HFFc6 (cell line): ENCODE results near the gene ARHGAP26. TPM values are rescaled to one million over a fixed set of nuclear protein-coding genes. Genes with fewer than 3 reads are reported as not detected.

Source experiments
- DNase-seq: peaks from one replicate; pipeline ENCODE4 v3.0.0-alpha.2; 2018
- H3K27ac Mint-ChIP-seq: 2 replicates; pipeline ENCODE4 v1.8.0; 2020; ENCODE audit warnings: mild to moderate bottlenecking, mixed read lengths
- H3K27me3 Mint-ChIP-seq: 2 replicates; pipeline ENCODE4 v1.8.0; 2021; ENCODE audit warnings: mild to moderate bottlenecking, moderate library complexity, mixed read lengths; ENCODE audit not compliant: insufficient read depth
- H3K36me3 Mint-ChIP-seq: 2 replicates; pipeline ENCODE4 v1.8.0; 2021; ENCODE audit warnings: low read depth, mixed read lengths
- H3K4me1 Mint-ChIP-seq: 2 replicates; pipeline ENCODE4 v1.8.0; 2020; ENCODE audit warnings: low read depth, mixed read lengths
- H3K4me3 Mint-ChIP-seq: 2 replicates; pipeline ENCODE4 v1.8.0; 2020; ENCODE audit warnings: mild to moderate bottlenecking, moderate library complexity, mixed read lengths
- H3K9me3 Mint-ChIP-seq: 2 replicates; pipeline ENCODE4 v1.8.0; 2020; ENCODE audit warnings: mild to moderate bottlenecking, mixed read lengths
- total RNA-seq, 6 experiments: library from RNA; stranded (reverse); fragmentation: NEBNext Ultra II Directional; extraction: Animal tissue kit (Norgen Biotek cat#: 25700); gene quantifications; 2 replicates in 1 of 6; 3 replicates in 5 of 6; pipeline ENCODE4 v1.2.3, GENCODE V29; 2021
- TF ChIP-seq, protein P1 (sequence below): fragments of 200-600 bp; sonication (generic); IDR thresholded peaks from 2 replicates; pipeline ENCODE4 v1.5.0; 2021; ENCODE audit warnings: antibody characterized with exemption, mild to moderate bottlenecking

ARHGAP26 gene
- total RNA-seq, 6 experiments from 2014 or later: 2.3 to 3.6 (median 3.1) TPM

DNA sequence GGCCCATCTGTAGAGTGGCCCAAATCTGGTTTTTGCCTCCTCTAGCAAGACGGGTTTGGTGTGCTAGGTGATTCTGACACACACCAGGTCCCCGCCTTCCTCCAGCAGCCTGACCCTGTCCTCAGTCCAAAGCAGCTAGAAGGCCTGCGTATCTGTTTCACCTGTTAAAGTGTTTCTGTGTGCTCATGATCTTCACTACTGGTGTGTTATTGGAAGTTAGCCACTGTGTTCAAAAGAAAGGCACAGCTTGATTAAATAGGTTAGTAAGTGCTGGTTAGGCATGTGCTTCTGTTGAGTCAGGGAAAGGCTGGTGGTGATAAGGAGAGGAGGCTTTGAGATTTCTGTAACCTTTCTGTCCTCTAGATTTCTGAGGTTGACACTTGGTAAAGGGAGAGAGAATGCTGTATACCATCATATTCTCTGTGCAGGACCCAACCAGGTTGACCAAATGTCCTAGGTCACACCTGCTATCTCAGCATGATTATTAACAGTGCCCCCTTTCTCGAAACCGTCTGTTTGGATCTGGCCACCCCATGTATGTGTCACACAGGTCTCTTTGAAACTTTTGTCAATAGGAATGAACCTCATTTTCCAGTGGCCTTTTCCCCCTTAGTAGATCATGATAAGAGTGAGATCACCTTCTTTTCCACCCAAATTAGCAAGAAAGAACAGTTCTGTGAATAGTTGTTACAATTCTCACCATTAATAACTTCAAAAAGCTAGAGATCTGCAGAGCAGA lies 58.8 kb downstream of the ARHGAP26 start:
- H3K36me3 Mint-ChIP-seq: no peaks in the 10 kb centered on the region
- no peaks in the 10 kb centered on the region for H3K9me3 Mint-ChIP-seq
- peaks cover 77% of the 10 kb centered on the region for H3K4me1 Mint-ChIP-seq
- TF ChIP-seq, protein P1, sequence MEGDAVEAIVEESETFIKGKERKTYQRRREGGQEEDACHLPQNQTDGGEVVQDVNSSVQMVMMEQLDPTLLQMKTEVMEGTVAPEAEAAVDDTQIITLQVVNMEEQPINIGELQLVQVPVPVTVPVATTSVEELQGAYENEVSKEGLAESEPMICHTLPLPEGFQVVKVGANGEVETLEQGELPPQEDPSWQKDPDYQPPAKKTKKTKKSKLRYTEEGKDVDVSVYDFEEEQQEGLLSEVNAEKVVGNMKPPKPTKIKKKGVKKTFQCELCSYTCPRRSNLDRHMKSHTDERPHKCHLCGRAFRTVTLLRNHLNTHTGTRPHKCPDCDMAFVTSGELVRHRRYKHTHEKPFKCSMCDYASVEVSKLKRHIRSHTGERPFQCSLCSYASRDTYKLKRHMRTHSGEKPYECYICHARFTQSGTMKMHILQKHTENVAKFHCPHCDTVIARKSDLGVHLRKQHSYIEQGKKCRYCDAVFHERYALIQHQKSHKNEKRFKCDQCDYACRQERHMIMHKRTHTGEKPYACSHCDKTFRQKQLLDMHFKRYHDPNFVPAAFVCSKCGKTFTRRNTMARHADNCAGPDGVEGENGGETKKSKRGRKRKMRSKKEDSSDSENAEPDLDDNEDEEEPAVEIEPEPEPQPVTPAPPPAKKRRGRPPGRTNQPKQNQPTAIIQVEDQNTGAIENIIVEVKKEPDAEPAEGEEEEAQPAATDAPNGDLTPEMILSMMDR: no peak
- no peak overlapping the region; the same call in 1 of the 2 replicates for H3K4me3 Mint-ChIP-seq
- DNase-seq: no peak
- peak overlapping the region; percentile 58; the same call in 1 of the 2 replicates for H3K27ac Mint-ChIP-seq
- H3K27me3 Mint-ChIP-seq: peaks cover 1% of the 10 kb centered on the region; the same call in 1 of the 2 replicates

- DNase-seq: peak; percentile 56
- peak overlapping the region; percentile 58; the same call in 1 of the 2 replicates for H3K27ac Mint-ChIP-seq
- no peaks in the 10 kb centered on the region for H3K9me3 Mint-ChIP-seq
- peaks cover 71% of the 10 kb centered on the region for H3K4me1 Mint-ChIP-seq
- no peaks in the 10 kb centered on the region; the same call in 1 of the 2 replicates for H3K27me3 Mint-ChIP-seq
- H3K36me3 Mint-ChIP-seq: no peaks in the 10 kb centered on the region
- TF ChIP-seq, protein P1: no peak
- H3K4me3 Mint-ChIP-seq: peak overlapping the region; percentile 59
These were observed 59.6 kb downstream of the ARHGAP26 start for GRCh38 chr5:142829801-142830220.

- H3K9me3 Mint-ChIP-seq: no peaks in the 10 kb centered on the region
- peak; percentile 54 for DNase-seq
- peak overlapping the region; percentile 58; the same call in 1 of the 2 replicates for H3K27ac Mint-ChIP-seq
- TF ChIP-seq, protein P1: no peak
- H3K36me3 Mint-ChIP-seq: no peaks in the 10 kb centered on the region
- H3K27me3 Mint-ChIP-seq: peaks cover under 1% of the 10 kb centered on the region; the same call in 1 of the 2 replicates
- H3K4me1 Mint-ChIP-seq: peaks cover 65% of the 10 kb centered on the region
- H3K4me3 Mint-ChIP-seq: peak overlapping the region; percentile 59
These were observed 60.2 kb downstream of the ARHGAP26 start for GRCh38 chr5:142830241-142831008.

DNA sequence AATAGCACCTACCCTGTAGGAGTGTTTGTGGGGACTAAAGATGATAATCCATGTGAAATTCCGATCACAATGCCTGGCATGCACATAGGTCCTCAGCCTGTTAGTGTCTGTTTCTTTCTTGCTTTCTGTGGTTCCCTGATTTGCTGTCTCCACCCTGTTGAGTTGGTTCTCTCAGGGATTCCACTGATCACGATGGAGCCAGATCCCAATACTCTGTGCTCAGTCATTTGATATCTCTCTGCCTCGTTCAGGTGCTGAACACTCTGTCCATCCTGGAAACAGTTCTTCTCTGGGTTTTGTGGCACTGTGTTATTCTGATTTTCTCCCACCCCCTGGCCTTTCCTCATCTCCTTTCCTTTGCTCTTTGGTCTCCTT lies 60.8 kb downstream of the ARHGAP26 start:
- TF ChIP-seq, protein P1: no peak
- Mint-ChIP-seq H3K4me1 (peaks cover 59% of the 10 kb centered on the region), H3K9me3 (no peaks in the 10 kb centered on the region), H3K27ac (peak overlapping the region; percentile 55), H3K4me3 (peak overlapping the region; percentile 4), H3K36me3 (no peaks in the 10 kb centered on the region), H3K27me3 (peaks cover 3% of the 10 kb centered on the region; the same call in 1 of the 2 replicates)
- no peak for DNase-seq

DNA sequence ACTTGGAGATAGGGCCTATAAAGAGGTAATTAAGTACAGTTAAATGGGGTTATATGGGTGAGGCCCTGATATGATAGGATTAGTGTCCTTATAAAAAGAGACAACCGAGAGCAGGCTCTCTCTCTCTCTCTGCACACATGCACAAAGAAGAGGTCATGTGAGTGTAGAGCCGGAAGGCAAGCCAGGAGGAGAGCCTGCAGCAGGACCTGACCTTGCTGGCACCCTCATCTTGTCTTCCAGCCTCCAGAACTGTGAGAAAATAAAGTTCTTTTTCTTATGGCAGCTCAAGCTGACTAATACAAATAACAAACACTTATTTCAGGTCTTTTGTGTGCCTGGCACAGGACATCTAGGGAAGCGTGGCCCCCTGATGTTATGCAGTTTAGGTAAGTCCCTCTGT lies 62.1 kb downstream of the ARHGAP26 start:
- Mint-ChIP-seq H3K36me3 (no peaks in the 10 kb centered on the region), H3K4me1 (peaks cover 47% of the 10 kb centered on the region), H3K4me3 (no peak overlapping the region), H3K27ac (no peak overlapping the region), H3K27me3 (peaks cover 5% of the 10 kb centered on the region), H3K9me3 (no peaks in the 10 kb centered on the region)
- no peak for DNase-seq
- TF ChIP-seq, protein P1: no peak
